GM18873 (cell line): ENCODE data around the gene LONRF3.
A peak's percentile ranks its signal among the peaks of the same experiment; 100 is the strongest.
"Not testable (repeated sequence)": the region's sequence is repeated elsewhere in the genome, so short reads cannot be mapped to it uniquely, and the experiment has no call there.

Source experiments
- ATAC-seq: cut with Tn5 transposase; IDR thresholded peaks from one replicate; pipeline ENCODE4 v1.9.1; 2021; ENCODE audit warnings: mild to moderate bottlenecking, moderate library complexity, moderate number of reproducible peaks; ENCODE audit not compliant: unreplicated experiment, low FRiP score

The LONRF3 gene

DNA sequence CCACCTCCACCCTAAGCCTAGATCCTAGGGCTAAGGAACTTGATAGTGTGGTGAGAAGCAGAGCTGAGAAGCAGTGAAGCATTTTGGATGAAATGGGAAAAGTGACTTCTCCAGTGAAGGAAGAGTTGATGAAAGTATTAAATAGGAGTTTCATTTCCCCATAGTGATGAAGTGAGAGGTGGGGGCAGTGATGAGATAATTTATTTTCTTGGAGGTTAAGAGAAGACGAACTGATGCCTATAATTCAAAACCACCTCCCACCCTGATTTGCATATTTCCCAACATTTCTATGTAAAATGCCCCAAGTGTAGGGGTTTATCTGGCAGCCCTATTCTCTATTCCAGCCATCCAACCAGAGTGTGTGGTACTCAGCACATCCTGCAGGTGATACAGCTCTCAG, 6.3 kb downstream of the LONRF3 start:
- ATAC-seq, result no peak

DNA sequence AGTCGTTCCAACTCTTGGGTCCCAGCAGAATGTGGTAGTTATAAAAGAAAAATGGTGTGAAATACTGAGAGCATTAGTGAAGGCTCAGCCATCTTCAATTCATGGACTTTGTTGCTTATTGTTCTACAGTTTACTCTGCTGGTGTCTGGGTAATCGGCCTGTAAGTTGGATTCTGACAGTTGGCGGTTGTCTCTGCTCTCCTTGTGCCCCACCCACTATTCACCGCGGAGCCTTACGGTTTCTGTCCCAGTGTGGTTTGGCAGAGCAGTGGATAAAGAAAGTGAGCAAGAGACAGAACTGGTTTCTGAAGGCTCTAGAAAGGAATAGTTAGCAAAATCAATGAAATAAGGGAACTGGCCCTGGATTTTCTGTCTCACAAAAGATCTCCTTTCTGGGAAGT, 9.1 kb downstream of the LONRF3 start:
- no peak for ATAC-seq

DNA sequence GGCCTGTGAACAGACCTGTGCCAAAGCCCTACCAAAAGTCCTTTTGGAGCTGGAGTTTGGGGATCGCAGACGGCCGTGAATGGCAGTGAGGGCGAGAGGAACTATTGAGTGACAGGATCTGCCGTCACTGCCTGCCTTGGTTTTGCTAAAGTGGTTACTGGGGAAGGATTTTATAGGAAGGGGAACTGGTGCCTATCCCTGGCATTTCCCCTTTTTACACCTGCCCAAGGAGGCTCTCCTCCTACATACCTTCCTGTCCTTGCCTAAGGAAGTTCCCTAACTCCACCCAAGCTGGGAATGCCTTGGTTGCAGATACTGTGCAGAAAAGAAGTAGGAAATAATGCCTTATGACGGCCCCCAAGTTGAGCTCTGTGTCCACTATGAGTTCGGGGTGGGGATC, 14.5 kb downstream of the LONRF3 start:
- ATAC-seq, result no peak

DNA sequence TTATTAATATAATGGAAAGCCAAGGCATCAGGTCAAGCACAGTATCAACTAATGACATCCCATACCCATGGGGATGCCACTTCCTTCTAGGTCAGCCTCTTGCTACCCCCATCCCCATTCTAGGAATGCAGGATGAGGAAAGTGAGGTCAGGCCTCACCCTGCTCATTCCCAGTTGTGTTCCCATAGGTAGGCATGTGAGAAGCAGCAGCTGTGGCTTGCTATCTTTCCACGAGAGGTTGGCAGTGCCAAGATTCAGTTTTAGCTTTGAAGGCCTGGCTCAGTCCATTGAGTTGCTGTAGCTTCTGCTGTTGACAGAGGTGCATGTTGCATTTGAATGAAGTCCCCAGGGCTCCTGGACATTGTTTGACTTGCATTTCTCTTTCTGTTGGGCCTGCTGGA, 15.5 kb downstream of the LONRF3 start:
- ATAC-seq, result no peak

DNA sequence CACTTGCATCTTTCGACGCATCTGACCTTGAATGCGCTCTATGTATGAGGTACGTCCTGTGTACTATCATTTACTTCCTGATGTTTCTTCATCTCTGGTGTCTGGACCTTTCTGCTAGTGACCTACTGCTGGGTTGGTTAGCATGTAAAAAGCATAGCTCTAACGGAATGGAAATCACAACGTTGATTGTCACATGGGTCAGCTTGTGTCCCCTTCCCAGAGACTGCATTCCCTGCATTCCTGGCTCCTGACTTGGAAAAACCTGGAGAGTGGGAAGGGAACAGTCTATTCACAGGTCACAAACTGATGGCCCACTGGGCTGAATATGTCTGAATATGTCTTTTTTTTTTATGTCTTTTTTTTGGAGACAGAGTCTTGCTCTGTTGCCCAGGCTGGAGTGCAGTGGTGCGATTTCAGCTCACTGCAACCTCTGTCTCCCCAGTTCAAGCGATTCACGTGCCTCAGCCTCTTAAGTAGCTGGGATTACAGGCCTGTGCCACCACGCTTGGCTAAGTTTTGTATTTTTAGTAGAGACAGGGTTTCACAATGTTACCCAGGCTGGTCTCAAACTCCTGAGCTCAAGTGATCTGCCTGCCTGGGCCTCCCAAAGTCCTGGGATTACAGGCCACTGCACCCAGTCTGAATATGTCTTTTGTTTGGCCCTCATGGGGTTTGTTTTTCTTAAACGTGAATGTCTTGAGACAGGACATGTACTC, 16.3 kb downstream of the LONRF3 start:
- ATAC-seq, result no peak

DNA sequence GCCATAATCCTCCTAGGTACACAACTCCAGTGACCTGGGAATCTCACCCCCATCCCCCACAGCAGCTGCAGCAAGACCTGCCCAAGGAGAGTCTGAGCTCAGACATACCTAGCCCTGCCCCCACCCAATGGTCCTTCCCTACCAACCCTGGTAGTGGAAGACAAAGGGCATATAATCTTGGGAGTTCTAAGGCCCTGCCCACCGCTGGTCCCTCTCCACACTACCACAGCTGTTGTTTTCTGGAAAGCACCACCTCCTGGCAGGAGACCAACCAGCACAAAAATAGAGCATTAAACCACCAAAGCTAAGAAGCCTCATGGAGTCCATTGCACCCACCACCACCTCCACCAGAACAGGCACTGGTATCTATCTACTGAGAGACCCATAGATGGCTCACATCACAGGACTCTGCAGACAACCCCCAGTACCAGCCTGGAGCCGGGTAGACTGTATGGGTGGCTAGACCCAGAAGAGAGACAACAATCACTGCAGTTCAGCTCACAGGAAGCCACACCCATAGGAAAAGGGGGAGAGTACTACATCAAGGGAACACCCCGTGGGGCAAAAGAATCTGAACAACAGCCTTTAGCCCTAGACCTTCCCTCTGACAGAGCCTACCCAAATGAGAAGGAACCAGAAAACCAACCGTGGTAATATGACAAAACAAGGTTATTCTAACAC, 18.2 kb downstream of the LONRF3 start:
- ATAC-seq, result not testable (repeated sequence)

DNA sequence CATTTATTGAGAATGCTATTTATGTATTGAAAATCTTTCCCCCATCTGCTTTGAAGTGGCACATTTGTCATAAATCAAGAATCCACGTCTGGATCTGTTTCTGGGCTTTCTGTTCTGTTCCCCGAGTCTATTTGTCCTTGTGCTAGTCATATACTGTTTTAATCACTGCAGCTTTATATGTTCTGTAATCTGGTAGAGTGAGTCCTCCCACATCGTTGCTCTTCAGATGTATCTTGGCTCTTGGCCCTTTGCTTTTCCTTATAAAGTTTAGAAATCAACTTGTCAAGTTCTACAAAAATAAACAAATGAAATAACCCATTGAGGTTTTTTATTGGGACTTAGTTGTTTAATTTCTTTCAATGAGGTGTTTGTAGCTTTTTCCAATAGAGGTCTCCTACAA, 29.0 kb downstream of the LONRF3 start:
- no peak for ATAC-seq

DNA sequence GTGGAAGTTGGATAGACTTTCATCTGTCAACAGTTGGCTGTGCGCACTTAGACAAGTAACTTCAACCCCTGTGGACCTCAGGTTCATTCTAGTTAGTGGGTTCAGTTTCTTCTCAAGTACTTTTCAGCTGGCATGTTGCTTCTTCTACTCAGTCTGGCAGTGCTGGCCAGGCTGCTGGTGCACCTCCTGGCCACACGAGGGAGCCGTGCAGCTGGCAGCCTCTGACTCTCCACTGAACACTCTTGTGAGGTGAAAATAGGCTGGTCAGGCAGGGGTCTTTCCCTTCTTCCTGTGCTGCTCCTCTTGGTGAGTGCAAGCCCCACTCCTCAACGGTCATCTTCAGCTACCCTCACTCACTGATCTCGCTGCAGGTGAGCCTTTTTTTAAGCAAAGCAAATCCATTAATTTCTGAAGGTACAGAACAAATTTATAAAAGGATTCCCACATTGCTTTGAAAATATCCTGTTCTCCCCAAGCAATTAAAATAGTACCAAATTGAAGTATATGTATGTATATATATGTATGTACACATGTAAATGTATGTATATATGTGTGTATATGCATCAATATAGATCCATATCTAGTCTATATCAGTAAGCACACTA, 30.6 kb downstream of the LONRF3 start:
- no peak for ATAC-seq

DNA sequence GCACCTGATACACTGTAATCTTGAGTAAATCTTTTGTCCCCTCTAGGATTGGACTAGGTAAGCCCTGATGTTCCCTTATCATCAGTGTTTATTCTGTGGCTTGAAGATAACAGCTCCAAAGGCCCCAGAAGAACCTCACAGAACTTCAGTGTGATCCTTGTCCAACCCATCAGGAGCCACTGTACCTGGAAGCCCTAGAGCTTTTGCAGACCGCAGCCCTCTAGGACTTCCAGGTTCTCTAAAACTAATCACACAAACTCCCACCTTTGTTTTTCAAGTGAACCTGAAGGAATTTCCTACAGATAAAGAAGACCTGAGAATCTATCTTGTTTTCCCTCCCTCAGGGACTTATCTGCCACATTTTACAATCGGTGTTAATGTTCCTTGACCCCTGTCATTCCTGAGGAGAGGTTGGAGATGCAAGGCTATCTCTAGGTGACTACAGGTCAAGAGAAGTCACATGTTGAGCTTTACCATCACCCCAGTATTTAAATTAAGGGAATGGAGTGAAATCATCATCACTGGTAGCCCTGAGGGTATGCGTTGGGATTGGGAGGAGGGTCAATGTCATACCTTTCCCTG, 32.9 kb downstream of the LONRF3 start:
- no peak for ATAC-seq

DNA sequence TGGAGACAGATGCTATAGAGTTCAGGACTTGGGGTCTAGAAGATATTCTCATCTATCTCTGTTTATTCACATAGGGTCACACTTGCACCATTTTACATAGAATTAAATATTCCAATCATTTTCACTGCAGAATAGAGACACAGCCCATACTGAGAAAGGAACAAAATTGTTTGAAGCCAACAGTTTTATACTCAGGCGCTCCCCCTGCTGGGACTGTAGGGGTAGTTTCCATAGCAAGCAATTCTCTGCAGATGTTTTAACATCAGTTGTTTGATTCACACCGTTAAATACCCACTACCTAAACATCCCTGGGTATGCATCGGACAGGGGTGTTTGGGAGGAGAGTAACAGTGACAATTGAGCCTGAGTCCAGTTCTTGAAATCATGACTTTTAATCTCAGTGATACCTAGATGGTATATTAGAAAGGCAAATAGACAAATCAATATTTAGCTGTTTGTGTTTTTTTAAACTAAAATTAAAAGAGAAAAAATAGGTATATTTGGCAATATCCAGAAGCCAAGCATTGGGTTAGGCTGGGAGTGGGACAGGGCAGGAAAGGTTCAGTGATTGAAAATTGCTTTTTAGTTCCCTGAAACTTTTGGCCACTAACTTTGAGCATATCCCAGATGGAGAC, 33.8 kb downstream of the LONRF3 start:
- ATAC-seq, result no peak

DNA sequence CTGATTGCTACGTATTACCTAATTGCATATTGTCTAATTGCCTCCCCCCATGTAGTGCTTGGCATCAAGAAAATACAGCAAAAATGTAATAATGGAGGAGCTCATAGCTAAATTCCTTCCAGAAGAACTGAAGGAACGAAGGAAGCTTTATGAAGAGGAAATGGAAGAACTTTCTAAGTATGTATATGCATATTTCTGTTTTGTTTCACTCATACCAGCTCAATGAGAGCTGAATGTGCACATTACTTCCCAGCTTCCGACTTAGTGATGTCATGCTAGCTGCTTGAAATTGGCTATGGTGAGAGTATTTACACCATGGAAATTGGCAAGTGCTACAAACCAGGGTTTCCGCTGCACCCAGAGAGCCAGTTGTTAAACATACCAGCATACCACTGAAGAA, 34.7 kb downstream of the LONRF3 start:
- no peak for ATAC-seq

DNA sequence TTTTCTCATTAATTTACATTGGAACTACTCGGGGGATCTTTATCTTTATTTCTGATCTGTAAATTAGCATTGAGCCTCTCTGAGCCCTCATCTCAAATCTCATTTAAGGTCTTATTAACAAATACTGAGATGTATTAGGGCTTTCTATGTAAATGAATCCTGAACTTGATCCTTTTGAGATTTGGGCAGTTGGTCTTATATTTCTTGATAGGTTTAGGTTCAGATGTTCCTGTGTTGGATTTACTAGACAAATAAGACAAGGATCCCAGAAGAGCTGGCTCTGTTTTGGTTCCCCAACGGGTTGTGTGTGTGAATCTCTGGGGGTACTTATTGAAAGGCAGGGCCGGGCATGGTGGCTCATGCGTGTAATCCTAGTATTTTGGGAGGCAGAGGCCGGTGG, 36.1 kb downstream of the LONRF3 start:
- ATAC-seq, result no peak

DNA sequence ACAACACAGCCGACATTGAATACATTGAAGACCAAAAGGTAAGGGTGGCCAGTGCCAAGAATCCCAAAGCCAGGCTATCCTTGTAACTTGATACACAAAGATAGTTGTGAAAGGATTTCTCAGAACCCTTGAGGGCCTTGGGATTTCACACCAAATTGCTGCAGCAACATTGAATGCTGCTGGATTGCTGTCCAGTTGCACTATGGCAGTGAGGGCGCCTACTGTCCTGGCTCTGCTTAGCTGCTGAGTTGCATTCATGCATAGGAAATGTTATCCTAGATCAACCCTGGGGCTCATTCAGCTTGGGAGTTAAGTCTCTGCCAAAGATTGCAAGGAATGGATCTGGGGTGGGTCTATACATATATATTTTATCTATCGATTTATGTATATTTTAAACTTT, 38.7 kb downstream of the LONRF3 start:
- no peak for ATAC-seq

DNA sequence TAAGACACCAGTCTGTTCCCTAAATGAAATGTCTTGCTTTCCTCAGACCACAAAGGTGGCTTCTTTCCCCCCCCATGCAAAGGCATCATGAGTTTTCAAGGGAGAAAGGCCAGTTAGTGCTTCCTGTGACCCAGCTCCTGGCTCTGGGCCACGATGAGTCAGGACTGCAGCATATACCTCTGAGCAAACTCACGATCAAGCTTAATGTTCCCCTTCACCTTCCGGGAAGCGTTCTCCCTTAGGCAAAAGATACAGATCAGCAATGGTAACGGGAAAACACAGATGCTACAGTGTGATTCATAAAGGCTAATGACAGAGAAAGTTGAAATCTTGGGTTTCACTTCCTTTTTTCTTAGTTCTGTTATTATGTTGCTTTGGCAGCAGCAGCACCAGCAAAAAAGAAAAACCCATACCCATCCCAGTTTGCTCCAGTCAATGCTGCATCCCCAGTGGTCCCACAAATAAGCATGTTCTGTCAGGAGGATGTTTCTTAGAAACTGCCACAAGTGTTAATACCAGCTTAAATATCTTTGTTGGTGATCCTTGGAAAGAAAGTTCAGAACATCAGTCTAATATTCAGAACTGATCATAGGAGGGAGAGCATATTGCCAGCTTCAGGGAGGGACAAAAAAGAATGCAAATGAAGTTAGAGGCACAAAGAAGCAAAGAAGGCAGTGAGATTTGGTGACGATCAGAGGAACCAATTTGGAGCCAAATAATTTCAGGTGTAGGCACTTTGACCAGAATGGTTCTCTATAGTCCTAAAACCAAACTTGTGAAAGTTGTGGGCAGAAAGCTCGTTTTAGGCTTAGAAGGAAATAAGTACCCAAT, 41.2 kb downstream of the LONRF3 start:
- peak; percentile 97 for ATAC-seq

DNA sequence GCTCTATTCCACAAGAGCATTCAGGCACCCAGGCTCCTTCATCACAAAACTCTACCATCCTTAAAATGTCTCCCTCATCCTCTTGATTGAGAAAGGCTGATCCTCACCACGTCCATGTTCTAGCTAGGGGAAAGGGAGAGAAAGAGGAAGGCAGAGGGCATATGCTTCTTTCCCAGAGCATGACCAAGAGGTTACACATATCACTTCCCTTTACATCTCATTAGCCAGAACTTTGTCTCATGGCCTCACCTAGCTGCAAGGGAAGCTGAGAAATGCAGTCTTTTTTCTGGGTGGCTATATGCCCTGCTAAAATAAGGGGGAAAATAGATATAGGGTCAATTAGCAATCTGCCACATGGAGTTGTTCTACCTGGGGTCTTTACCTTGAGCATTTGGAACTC, 42.7 kb downstream of the LONRF3 start:
- no peak for ATAC-seq

DNA sequence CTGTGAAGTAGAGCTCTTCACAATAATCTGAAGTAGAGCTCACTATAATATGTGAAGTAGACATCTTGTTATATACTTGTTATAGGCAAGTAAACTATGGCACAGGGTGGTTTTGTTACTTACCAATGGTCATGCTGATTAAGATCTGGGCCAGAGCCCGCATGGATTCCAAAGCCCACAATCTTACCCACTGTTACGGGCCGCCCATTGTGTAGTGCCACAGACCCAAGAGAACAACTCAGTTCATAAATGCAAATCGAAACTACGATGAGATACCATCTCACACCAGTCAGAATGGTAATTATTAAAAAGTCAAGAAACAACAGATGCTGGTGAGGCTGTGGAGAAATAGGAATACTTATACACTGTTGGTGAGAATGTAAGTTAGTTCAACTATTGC, 51.5 kb downstream of the LONRF3 start:
- no peak for ATAC-seq

DNA sequence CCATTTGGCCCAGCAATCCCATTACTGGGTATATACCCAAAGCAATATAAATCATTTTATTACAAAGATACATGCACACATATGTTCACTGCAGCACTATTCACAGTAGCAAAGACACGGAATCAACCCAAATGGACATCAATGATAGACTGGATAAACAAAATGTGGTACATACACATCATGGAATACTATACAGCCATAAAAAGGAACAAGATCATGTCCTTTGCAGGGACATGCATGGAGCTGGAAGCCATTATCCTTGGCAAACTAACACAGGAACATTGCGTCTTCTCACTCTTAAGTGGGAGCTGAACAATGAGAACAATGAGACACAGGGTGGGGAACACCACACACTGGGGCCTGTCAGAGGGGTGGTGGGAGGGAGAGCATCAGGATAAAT, 51.9 kb downstream of the LONRF3 start:
- ATAC-seq, result not testable (repeated sequence)

DNA sequence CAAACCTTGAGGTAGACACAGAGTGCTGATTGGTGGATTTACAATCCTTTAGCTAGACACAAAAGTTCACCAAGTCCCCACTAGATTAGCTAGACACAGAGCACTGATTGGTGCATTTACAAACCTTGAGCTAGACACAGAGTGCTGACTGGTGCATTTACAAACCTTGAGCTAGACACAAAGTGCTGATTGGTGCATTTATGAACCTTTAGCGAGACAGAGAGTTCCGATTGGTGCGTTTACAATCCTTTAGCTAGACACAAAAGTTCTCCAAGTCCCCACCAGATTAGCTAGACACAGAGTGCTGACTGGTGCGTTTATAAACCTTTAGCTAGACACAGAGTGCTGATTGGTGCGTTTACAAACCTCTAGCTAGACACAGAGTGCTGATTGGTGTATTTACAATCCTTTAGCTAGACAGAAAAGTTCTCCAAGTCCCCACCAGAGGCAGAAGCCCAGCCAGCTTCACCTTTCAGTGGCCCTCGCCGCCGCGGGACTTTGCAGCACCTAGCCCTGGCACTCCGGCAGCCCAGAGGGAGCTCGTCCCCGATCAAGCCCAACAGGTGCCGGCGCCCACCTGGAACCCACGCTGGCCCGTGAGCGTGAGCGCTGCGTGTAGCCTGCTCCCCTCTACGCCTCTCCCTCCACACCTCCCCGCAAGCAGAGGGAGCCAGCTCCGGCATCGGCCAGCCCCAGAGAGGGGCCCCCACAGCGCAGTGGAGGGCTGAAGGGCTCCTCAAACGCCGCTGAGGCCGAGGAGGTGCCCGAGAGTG, 53.7 kb downstream of the LONRF3 start:
- not testable (repeated sequence) for ATAC-seq

DNA sequence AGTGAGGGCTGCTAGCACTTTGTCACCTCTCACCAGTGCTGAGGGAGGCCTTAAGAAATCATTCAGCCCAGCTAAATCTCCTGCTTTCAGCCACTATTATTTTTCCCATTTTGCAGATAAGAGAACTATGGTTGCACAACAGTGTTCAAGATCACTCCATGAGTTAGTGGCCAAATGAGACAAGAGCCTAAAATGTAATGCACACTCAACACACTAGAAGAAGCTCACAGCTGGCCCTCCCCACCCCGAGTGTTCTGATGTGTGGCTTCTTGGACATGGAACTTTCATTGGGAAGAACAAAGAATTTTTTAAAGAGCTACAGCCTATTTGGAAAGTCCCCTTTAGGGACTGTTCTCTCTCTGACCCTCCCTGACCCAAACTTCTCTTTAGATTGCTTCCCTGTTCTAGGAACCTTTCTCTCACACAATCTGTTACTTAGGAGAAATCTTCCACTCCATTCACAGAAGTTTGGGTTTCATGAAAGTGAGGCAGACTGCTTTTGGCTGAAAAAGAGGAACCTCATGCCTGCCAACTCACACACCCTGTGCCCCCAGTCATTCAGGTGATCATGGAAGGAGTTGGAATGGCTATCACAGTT, 54.4 kb downstream of the LONRF3 start:
- no peak for ATAC-seq
